Chondrocyte (in vitro differentiated cells): ENCODE results near the gene RASSF7. TPM values are rescaled to one million over a fixed set of nuclear protein-coding genes. Genes with fewer than 3 reads are reported as not detected.

Source experiments
- DNase-seq: peaks from one replicate; pipeline ENCODE4 v3.0.0; 2021; ENCODE audit warnings: mixed read lengths, low spot score
- H3K27ac Mint-ChIP-seq: one replicate; pipeline ENCODE4 v1.8.0; 2021; ENCODE audit warnings: mild to moderate bottlenecking, moderate library complexity, mixed read lengths; ENCODE audit not compliant: unreplicated experiment
- H3K27me3 Mint-ChIP-seq: 2 replicates; pipeline ENCODE4 v1.8.0; 2021; ENCODE audit warnings: low read depth, mixed read lengths
- H3K36me3 Mint-ChIP-seq: 2 replicates; pipeline ENCODE4 v1.8.0; 2021; ENCODE audit warnings: low read depth, mixed read lengths
- H3K4me1 Mint-ChIP-seq: 2 replicates; pipeline ENCODE4 v1.8.0; 2021; ENCODE audit warnings: low read depth, mild to moderate bottlenecking, mixed read lengths
- H3K4me3 Mint-ChIP-seq: one replicate; pipeline ENCODE4 v1.8.0; 2021; ENCODE audit warnings: mild to moderate bottlenecking, moderate library complexity, mixed read lengths; ENCODE audit not compliant: unreplicated experiment
- H3K9me3 Mint-ChIP-seq: 2 replicates; pipeline ENCODE4 v1.8.0; 2021; ENCODE audit warnings: low read depth, mixed read lengths
- CTCF ChIP-seq: fragments of 200-600 bp; sonication (generic); IDR thresholded peaks from 2 replicates; pipeline ENCODE4 v1.5.0; 2021; ENCODE audit warnings: antibody characterized with exemption, mild to moderate bottlenecking, moderate library complexity
- total RNA-seq: library from RNA; stranded (reverse); gene quantifications from 3 replicates; pipeline ENCODE4 v1.2.1, GENCODE V29; 2021

RASSF7 gene
- total RNA-seq, 1 donor from 2014 or later: 28.7 TPM

GRCh38 chr11:563812-564578 is 3.2 kb downstream of the RASSF7 start:
- Mint-ChIP-seq H3K27me3 (no peaks in the 10 kb centered on the region), H3K9me3 (no peaks in the 10 kb centered on the region), H3K4me3 (no peak overlapping the region), H3K36me3 (no peaks in the 10 kb centered on the region), H3K27ac (peak overlapping the region; percentile 49), H3K4me1 (peaks cover 27% of the 10 kb centered on the region)
- no peak for DNase-seq
- no peak for TF ChIP-seq CTCF

GRCh38 chr11:565921-566509 is 5.2 kb downstream of the RASSF7 start:
- Mint-ChIP-seq H3K27ac (peak overlapping the region; percentile 22), H3K27me3 (no peaks in the 10 kb centered on the region), H3K9me3 (no peaks in the 10 kb centered on the region), H3K36me3 (no peaks in the 10 kb centered on the region), H3K4me1 (peaks cover 23% of the 10 kb centered on the region), H3K4me3 (no peak overlapping the region)
- no peak for TF ChIP-seq CTCF
- peak; percentile 88 for DNase-seq

GRCh38 chr11:567011-567628 is 6.3 kb downstream of the RASSF7 start:
- peaks cover 15% of the 10 kb centered on the region for H3K4me1 Mint-ChIP-seq
- no peak for DNase-seq
- TF ChIP-seq CTCF: no peak
- H3K27me3 Mint-ChIP-seq: no peaks in the 10 kb centered on the region
- no peaks in the 10 kb centered on the region for H3K9me3 Mint-ChIP-seq
- peak overlapping the region; percentile 87 for H3K4me3 Mint-ChIP-seq
- H3K36me3 Mint-ChIP-seq: no peaks in the 10 kb centered on the region
- H3K27ac Mint-ChIP-seq: no peak overlapping the region

- Mint-ChIP-seq H3K4me3 (peak overlapping the region; percentile 87), H3K27me3 (no peaks in the 10 kb centered on the region), H3K36me3 (no peaks in the 10 kb centered on the region), H3K4me1 (peaks cover 15% of the 10 kb centered on the region), H3K27ac (peak overlapping the region; percentile 65), H3K9me3 (no peaks in the 10 kb centered on the region)
- peak; percentile 87 for DNase-seq
- no peak for TF ChIP-seq CTCF
Observed at GRCh38 chr11:567629-568292, 7.0 kb downstream of the RASSF7 start.
